ENCODE results near the gene KLC1.

KLC1 gene

DNA sequence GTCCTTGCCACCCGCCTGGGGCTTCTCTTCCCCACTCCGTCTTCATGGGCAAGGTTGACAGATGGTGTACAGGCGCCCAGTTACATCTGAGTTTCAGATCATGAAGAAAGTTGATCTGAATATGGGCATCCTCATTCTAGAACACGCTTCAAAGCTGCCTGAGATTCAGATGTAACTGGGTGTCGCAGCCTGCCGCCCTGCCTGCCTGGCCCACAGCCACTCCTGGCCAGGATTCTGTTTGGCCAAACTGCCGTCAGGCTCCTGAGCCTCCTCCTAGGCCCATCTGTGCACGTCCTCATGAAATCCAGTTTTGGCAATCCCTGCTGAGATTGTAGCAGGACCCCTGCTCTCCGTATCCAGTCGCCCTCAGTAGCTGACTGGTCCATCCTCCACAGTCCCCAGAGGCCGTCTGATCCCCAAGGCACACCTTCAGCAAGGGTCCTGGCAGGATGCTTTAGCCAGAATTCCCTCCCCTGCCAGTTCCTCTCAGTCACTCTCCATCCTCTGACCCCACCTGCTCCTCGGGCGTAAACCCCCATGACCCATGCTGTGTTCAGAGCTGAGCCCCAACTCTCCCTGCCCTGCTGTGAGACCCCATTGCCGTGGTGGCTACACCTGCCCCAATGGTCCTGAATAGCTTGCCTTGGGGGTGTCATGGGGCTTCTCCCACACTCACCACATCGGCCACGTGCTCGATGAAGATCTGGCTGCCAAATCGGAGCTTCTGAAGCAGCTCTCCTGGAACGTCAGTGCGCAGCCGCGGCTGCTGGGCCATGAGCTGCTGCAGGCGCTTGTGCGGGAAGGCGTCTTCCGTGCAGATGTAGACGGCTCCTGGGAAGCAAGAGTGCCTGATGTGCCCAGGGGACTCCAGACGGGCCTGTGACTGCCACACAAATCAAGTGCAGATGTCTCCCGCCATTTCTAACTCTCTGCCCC lies 73.8 kb downstream of the KLC1 start:
- DNase-seq (ENCODE audit: low read depth in 2 of 2, low spot score in 1 of 2): no peak

- DNase-seq (ENCODE audit: low read depth in 2 of 2, low spot score in 1 of 2): no peak
Measured at GRCh38 chr14:103703433-103704385, 74.7 kb downstream of the KLC1 start.

GRCh38 chr14:103704708-103705107 lies 75.7 kb downstream of the KLC1 start:
- no peak for DNase-seq (ENCODE audit: low read depth in 2 of 2, low spot score in 1 of 2)

DNA sequence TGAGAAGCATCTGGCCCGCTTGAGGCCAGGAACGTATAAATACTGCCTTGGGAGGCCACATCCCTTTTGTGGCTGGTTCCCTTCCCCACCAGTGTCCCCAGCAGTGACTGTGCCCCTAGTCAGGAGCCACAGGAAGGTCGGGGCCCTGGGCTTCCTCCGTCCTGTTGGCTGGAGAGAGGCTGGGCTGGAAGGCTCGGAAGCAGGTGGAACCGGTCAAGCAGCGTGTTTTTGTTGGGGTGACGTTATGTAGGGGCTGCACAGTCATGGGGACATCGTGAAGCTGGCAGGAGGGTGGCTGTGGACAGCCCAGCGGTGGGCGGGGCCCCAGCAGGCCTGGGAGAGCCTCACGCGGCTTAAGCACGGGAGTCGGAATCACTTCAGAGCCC lies 76.1 kb downstream of the KLC1 start:
- DNase-seq (ENCODE audit: low read depth in 2 of 2, low spot score in 1 of 2): no peak

DNA sequence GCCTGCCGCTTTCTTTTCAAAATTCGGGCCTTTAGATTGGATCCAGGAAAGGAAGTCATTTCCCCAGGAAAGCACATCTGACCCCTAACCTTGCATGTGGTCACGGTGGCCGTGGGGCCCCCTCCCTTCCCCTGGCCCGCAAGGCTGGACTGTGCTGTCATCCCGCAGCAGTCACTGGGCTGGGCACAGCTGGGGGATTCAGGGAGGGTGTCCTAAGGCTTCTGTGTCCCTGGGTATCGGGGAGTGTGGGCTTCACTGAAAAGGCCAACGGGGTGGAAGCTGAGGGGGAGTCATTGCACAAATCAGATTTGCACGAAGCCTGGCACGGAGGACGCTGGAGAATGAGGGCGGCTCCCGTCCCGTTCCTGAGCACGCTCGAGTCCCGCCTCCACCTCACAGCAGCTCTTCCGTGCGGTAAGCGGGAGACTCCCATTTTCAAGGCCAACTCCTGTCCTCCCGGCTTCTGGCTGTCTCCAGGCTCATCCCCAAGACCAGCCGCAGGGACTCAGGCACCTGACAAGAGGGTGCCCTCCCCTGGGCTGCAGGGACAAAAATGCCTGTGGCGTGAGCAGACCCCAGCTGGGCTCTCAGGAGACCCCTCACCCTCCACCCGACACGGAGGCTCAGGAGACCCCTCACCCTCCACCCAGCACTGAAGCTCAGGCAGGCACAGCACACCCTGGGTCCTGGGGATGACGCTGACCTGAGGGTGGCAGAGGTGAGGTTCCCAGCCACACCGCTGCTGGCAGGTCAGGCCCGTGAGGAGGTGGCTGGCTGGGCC lies 76.7 kb downstream of the KLC1 start:
- no peak for DNase-seq (ENCODE audit: low read depth in 2 of 2, low spot score in 1 of 2)

GRCh38 chr14:103706551-103707328 lies 77.7 kb downstream of the KLC1 start:
- DNase-seq (ENCODE audit: low read depth in 2 of 2, low spot score in 1 of 2): no peak

DNA sequence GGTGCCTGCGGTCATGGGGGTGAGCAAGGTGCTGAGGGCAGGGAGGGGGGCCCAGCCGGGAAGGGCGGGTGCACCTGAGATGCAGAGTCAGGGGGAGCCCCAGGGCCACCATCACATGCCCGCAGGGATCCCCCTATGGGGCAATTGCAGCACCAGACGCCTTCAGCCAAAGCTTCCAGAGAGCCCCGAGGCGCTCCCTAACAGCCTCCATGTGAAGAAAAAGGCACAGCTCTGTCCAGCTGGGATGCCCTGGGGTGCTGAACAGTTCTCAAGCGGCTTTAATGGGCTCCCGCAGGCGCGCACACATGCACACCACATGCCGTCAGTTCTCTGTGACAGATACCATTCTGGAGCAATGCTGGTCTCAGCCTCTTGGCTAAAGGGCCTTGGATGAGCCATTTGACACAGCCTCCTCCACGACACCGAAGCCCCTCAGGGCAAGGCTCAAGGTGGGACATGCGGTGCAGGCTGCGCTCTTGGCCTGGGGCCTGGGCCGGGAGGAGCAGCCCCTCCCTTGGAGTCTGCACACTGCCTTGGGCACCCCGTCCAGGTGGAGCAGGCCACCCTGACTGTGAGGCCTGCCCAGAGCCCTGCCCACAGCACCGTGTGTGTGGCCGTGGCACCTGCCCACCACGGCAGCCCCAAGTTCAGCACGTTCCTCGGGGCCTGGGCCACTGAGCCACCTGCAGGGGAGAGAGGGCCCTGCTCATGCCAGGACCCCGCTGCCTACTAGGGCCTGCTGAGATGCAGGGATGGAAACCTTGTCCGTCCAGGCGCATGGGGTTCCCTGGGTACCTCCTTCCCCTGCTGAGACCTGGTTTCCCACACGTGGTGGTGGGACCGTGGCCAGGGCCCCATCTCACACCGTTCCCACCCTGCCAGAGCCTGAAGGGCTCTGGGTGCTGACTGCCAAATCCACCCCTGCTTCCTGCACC lies 78.6 kb downstream of the KLC1 start:
- DNase-seq (ENCODE audit: low read depth in 2 of 2, low spot score in 1 of 2): no peak

- no peak for DNase-seq (ENCODE audit: low read depth in 2 of 2, low spot score in 1 of 2)
Measured at GRCh38 chr14:103708750-103709187, 79.8 kb downstream of the KLC1 start.

GRCh38 chr14:103709814-103710213 lies 80.8 kb downstream of the KLC1 start:
- no peak for DNase-seq (ENCODE audit: low read depth in 2 of 2, low spot score in 1 of 2)

GRCh38 chr14:103710771-103711377 lies 81.9 kb downstream of the KLC1 start:
- no peak for DNase-seq (ENCODE audit: low read depth in 2 of 2, low spot score in 1 of 2)

DNA sequence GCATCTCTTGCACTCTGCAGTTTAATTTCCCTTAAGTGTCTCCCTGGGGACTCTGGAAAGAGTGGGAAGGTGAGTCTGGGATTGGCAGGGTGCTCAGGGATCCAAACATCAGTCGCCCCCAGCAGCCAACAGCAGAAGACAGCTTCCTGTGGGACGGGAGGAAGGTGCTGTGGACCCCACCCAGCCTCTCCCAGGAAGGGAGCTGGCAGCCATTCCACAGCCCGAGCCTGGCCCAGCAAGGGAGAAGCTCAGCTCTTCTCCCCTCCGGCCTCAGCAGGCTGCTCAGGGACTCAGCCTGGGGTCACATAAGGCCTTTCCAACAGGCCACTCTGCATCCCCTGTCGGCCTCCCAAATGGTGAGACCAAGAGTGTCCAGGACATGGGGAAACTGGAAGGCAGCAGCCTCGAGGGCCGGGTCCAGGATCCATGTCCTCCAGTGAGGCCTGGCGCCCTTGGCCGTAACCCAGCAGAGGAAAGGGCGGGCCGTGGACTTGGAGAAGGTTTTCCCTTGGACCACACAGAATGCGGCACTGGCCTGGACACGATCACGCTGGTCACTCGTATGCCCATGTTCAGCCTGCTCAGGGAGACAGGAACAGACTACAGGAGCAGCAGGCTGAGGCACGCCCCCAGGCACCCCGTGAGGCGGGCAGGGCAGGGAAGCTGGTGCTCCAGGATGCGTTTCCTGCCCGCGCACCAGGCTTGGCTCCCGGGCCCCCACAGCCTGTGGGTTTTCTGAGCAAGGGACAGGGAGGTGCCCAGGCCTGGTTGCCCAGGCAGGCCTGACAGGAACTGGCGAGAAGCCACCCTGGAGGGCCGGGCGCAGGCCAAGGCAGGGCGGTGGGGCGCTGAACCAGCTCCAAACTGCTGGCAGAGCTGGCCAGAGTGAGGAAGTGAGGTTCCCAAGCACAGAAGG lies 82.8 kb downstream of the KLC1 start:
- no peak for DNase-seq (ENCODE audit: low read depth in 2 of 2, low spot score in 1 of 2)

GRCh38 chr14:103712633-103713247 lies 83.7 kb downstream of the KLC1 start:
- DNase-seq (ENCODE audit: low read depth in 2 of 2, low spot score in 1 of 2): no peak

- DNase-seq (ENCODE audit: low read depth in 2 of 2, low spot score in 1 of 2): no peak
Measured at GRCh38 chr14:103713304-103714062, 84.5 kb downstream of the KLC1 start.

GRCh38 chr14:103714063-103714724 lies 85.2 kb downstream of the KLC1 start:
- DNase-seq (ENCODE audit: low read depth in 2 of 2, low spot score in 1 of 2): no peak

DNA sequence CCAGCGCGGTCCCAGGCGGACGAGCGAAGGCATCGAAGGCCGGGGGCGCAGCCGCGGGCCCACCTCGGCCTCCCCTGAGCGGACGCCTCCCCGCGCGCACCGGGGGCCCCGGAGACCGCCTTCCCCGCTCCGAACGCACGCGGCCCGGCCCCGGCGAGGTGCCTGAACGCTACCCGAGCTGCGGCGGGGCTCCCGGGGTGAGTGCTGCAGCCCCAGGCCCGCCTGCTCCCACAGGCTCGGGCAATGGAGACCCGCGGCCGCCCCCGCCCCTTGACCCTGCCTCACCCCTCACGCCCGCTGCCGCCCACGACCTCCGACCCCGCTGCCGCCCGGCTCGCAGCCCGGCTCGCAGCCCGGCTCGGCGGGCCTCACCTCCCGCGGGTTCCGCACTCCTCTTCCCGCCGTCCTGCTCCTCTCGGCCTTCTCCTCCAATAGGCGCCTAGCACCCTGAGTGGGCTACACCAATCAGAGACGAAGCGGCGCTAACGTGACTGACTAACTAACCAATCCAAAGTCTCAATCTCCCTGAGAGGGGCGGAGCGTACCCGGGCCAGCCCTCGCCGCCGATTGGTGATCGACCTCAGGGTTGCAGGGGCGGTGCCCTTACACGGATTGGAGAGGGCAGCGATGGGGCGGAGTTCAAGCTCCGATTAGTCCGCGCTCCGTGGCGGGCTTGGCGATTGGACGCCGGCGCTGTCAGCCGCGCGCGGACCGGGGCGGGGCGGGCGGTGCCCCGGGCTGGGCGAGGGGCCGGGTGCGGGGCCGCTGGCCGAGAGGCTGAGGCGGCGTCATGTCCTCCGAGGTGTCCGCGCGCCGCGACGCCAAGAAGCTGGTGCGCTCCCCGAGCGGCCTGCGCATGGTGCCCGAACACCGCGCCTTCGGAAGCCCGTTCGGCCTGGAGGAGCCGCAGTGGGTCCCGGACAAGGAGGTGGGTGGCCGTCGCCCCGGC lies 86.3 kb downstream of the KLC1 start, which contains the start of the genes XRCC3 and ZFYVE21:
TSS of gene XRCC3 (minus strand) at position 400 of the 949 bp plus-strand sequence. CDS start 4,364 bp downstream, outside the sequence.
TSS of gene ZFYVE21 (plus strand) at position 759 of the 949 bp plus-strand sequence. CDS start at position 791, 32 bp downstream.
- peak; percentile 97 to 99 for DNase-seq (ENCODE audit: low read depth in 2 of 2, low spot score in 1 of 2)
